LoVo (cell line): ENCODE data around the gene PRR5L.
A peak's percentile ranks its signal among the peaks of the same experiment; 100 is the strongest.

Experiments
- DNase-seq: peaks from one replicate; pipeline ENCODE4 v3.0.0-alpha.2; 2016; ENCODE audit warnings: low spot score

The PRR5L gene

DNA sequence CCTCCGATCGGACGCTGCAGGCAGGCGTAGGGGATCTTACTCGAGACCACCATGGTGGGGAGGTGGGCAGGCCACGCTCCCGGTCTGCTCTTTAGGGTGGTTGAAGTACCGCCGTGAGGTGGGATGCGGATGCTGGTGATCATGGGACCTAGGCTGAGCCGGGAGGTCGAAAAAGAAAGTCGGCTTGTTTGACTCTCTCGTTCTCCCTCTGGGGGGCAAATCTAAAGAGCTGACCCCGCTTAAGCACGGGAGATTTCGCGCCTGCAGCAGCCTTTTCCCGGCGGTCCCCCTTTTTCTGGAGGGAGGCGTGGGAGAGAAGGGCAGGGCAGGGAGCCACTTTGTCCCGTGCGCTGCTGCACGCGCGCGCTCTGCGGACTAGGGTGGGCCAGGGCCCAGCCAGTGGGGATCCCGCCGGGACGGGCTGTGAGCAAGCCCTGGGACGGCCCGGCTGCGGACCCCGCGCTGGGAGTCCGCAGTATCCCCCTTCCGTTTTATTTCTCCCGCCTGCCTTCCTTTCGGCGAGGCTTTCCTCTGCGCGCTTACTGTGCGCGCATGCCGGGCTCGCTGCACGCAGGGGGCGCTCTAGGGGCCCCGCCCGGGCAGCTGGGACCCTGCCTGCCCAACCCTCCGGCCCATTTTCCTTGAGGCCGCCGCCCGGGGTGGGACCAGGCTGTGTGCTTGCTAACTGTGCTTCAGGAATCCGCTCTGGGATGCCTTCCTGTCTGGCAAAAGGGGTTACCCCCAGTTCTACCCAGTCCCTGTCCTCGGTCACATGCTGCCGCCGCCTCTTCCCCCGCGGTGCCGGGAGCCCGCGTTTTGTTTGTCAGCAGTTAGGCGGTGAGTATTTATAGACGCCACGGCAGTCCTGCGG is 81.0 kb downstream of the PRR5L start:
- DNase-seq: peak; percentile 63

DNA sequence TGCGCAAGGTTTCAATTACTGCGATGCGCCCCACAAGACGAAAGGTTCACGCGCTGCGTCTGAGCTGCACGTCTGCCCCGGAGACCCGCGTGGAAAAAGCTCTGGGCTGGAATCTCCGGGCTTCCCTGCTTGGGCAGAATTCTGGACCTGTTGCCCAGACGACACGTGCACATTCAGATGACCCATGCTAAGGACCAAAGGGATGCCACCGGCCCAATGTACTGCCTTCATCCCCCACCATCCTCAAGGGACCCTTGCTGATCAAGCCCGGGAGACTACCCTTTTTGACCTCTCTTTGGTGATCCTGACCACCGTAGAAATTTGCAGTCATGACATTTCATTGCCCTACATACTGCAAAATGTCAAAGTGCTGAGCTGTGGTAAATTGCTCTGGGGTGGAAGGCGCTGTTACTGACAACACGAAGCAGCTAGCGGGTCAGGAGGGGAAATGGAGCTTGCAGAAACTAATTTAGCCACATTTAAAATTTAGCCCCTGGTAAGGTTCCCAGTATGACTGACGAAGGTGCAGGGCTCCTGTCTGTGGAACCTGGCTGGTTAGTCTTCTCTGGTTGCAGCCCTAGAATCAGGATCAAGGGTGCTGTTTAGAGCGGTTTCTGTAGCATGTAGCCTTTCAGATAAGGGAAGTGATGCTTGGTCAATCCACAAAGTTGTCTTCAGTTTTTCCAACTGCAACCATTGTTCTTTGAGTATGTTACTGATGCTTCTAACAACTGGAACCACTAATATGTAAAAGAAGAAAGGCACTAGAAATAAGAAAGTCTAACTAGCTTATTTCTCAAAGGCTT is 81.9 kb downstream of the PRR5L start:
- no peak for DNase-seq

DNA sequence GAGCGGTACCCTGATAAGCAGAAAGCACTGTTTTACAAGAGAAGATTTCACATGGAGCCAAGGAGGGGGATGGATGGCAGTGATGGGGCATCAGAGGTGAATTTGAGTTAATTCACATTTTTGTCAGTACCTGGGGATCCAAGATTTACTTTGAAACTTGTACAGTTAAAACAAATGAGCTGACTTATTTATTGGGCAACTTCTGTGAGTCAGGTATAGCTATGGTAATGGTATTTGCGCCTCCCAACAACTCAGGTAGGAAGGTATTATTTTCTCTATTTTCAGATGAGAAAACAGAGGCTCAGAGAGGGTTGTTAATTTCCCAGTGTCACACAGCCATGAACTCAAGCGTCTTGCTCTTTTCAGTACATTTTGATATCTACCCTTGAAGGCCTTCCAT is 83.6 kb downstream of the PRR5L start:
- DNase-seq: no peak

- no peak for DNase-seq
Observed at GRCh38 chr11:36380296-36381014, 84.4 kb downstream of the PRR5L start.

GRCh38 chr11:36381015-36381360 is 84.9 kb downstream of the PRR5L start:
- no peak for DNase-seq

DNA sequence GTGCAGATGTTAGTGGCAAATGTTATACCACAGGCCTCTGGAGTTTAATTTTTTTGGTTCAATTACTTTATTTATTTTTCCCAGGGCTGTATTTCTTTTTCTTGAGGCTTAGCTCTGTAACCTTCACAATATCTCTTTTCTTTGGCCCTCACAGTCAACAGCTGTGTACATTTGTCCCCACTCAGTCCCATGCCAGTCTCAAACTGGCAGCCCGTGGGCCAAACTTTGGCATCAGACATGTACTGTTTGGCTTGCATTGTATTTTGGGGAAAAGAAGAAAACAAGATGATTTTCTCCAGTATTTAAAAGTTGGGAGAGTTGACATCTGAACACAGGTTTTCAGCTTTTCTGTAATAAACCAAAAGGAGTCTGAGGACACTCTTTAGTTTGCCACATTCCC is 87.1 kb downstream of the PRR5L start:
- no peak for DNase-seq

DNA sequence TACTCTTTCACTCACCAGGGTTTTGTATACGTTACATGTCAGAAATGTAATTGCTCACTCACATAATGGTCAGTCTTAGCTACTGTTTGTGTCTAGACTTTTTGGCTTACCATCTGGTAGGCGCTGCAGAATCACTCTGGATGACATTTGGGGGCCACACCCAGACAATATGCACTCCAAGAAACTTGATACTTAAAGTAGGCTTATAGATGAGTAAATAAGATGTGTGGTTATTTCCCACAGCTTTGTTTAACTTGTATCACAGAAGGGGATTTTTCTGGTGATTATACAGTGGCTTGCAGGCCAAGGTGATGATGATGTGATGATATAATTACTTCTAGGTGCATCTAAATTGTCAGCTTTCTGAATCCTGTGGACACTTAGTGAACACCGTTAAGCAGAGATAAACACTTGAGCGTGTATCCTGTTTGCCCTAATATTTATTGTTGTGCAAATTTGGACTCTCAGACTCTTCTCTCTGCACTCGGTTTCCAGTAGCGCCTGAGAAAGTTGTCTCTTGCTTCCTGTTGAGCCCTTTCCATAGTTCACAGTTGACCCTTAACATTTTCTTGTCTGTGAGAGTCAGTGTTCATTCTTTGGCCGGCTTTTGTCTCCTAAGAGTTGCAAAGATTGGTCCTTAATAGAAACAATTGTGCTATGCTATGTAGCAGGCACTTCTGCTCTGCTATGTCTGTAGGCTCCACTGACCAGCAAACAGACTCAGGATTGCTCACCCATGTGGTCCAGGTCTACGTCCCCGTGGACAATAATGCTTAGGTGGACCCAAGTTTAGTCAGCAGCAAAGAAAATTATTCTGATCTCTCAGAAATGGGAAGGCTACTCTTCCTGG is 89.3 kb downstream of the PRR5L start:
- DNase-seq: no peak

GRCh38 chr11:36386411-36386810 is 90.3 kb downstream of the PRR5L start:
- no peak for DNase-seq

- DNase-seq: no peak
Observed at GRCh38 chr11:36388071-36388470, 92.0 kb downstream of the PRR5L start.

- DNase-seq: no peak
Observed at GRCh38 chr11:36388951-36389350, 92.9 kb downstream of the PRR5L start.

- no peak for DNase-seq
Observed at GRCh38 chr11:36389811-36390210, 93.7 kb downstream of the PRR5L start.

DNA sequence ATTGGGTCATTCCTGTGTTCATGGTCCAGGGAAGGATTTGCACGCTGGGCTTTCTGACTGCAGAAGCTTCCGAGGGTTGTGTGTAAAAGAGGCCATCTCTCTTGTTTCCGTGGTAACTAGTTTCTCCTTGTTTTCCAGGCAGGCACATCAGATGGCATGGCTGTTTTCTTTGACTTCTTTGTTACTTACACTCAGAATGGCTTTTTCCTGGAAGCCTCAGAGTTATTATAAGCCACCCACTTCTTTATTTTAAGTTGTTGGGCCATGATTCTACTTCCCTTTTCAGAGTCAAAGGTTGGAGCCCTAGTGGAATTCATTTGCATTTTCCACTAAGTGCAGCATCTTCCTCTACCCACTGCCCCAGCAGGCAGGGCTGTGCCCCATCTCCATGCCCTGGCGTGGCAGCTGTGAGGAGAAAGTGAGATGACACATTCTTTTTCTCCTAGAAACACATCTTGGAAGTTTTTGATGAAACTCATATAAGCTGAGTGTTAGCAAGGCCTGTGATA is 94.9 kb downstream of the PRR5L start:
- DNase-seq: no peak

- no peak for DNase-seq
Observed at GRCh38 chr11:36392196-36392595, 96.1 kb downstream of the PRR5L start.

- DNase-seq: no peak
Observed at GRCh38 chr11:36394056-36394455, 98.0 kb downstream of the PRR5L start.

GRCh38 chr11:36394926-36395325 is 98.8 kb downstream of the PRR5L start:
- no peak for DNase-seq

DNA sequence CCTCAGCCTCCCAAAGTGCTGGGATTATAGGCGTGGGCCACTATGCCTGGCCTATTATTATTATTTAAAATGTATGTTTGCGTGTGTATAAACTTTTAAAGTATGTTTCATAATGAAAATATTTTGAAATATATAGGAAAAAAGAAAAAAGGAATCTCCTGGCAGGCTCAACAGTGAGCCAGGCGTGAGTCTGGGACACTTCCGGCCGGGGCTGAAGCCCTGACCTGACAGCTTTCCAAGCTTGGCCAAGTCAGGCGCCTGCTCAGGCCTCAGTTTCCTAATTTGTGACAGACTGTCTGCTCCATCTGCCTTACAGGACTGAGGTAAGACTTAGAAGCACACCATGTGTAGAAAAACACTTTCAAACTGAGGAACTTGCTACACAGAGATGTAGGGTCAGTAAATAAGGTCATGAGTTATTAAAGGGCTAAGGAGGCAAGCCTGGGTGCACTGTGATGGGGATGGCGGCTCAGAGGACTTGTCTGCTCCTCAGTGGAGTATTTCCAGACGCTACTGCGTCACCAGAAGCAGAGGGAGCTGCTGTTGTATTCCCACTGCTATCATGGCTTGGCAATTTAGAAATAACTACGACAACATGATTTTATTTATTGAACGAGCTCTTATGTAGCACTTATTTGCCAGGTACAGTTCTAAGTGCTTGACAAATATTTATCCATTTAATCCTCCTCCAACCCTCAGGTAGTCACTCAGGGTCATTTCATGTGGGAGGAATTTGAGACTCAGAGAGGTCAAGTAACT is 100.1 kb downstream of the PRR5L start:
- no peak for DNase-seq

- no peak for DNase-seq
Observed at GRCh38 chr11:36398231-36398953, 102.3 kb downstream of the PRR5L start.

- DNase-seq: no peak
Observed at GRCh38 chr11:36399236-36399635, 103.1 kb downstream of the PRR5L start.

GRCh38 chr11:36399745-36400144 is 103.7 kb downstream of the PRR5L start:
- no peak for DNase-seq
